Cardiac fibroblast (primary cell): Measurements from ENCODE around the gene CCNC.

ENCODE experiments used
- DNase-seq, 2 donors: peaks; one replicate each; pipeline versions ENCODE4 v3.0.0 to v3.0.0-alpha.2; 2010; ENCODE audit warnings: low read depth in 2 of 2
- H3K4me3 ChIP-seq, 2 donors: replicated peaks in 1 of 2; 1 replicate in 1 of 2; 2 replicates in 1 of 2; pipeline ENCODE4 v1.5.1; 2011; ENCODE audit warnings: low read depth in 2 of 2, low read length in 2 of 2, mild to moderate bottlenecking in 2 of 2, moderate library complexity in 1 of 2
- CTCF ChIP-seq: IDR thresholded peaks from one replicate; pipeline ENCODE4 v1.5.1; 2011; ENCODE audit warnings: low read depth, mild to moderate bottlenecking, low read length, inconsistent platforms

Gene CCNC

DNA sequence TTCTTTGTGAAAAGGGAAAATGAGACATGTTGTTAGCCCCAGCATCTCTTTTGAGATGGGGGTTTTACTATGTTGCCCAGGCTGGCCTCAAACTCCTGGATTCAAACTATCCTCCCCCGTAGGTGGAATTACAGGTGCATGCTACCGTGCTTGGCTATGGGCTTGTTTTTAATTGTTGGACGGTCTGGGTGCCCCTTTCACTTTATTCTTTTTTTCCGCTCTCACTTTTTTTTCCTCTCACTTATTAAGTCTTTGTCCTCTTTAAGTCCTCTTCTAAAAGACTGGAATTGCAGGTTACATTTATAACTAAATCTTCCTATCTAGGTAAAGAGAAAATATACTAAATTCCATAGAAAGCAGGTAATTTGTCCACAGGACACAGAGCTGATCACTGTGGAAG, 19.3 kb upstream of the CCNC start:
- DNase-seq, result no peak
- no peak overlapping the region for H3K4me3 ChIP-seq
- TF ChIP-seq CTCF, result no peak

DNA sequence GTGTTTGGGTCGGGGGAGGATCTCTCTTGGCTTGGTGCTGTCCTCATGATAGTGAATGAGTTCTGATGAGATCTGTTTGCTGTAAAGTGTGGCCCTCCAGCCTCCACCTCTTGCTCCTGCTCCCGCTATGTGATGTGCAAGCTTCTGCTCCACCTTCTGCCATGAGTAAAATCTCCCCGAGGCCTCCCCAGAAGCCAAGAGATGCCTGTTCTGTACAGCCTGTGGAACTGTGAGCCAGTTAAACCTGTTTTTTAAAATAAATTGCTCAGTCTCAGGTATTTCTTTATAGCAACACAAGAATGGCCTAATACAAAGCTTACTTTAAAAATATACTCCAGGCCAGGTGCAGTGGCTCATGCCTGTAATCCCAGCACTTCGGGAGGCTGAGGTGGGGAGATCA, 11.3 kb upstream of the CCNC start:
- no peak overlapping the region for H3K4me3 ChIP-seq
- TF ChIP-seq CTCF, result no peak
- DNase-seq, result no peak

- H3K4me3 ChIP-seq, result no peak overlapping the region
- DNase-seq, result no peak
- no peak for TF ChIP-seq CTCF
These were observed 7.2 kb upstream of the CCNC start for GRCh38 chr6:99575544-99576227.

GRCh38 chr6:99573980-99574617, 5.6 kb upstream of the CCNC start:
- H3K4me3 ChIP-seq, result no peak overlapping the region
- no peak for TF ChIP-seq CTCF
- DNase-seq, result no peak

- DNase-seq, result no peak
- H3K4me3 ChIP-seq, result no peak overlapping the region
- no peak for TF ChIP-seq CTCF
These were observed 5.3 kb downstream of the CCNC start for GRCh38 chr6:99563056-99563723.

DNA sequence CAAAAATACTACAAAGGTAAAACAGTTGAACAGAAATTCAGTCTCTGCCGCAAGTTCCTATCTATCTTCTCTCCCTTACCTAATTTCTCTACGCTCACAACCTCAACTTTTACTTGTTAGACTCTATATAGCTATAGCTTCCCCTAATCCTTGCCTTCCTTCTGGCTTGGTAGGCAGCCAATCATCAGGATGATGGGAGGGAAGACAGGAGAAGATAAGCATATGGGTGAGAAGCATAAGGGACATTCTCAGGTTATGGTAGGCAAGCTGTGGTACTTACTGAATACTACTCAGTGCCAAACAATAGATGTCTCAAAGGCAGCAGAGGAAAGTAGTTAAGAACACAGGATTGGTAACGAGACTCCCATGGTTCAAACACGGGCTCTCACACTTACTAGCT, 7.8 kb downstream of the CCNC start:
- TF ChIP-seq CTCF, result no peak
- no peak for DNase-seq
- H3K4me3 ChIP-seq, result no peak overlapping the region
